HepG2 (cell line): ENCODE data around the gene RCOR1. TPM values are rescaled to one million over a fixed set of nuclear protein-coding genes. Genes with fewer than 3 reads are reported as not detected.

Experiments used
- ATF6 ChIP-seq: sonication (generic); formaldehyde crosslinking; conservative IDR thresholded peaks from 2 replicates; pipeline ENCODE4 v1.4.0; 2020; ENCODE audit warnings: missing genetic modification reagents
- ATRX ChIP-seq: sonication (generic); formaldehyde crosslinking; IDR thresholded peaks from 2 replicates; pipeline ENCODE4 v1.4.0; 2020; ENCODE audit warnings: missing genetic modification reagents, borderline replicate concordance
- CENPX ChIP-seq: sonication (generic); formaldehyde crosslinking; IDR thresholded peaks from 2 replicates; pipeline ENCODE4 v1.9.0; 2021; ENCODE audit warnings: mild to moderate bottlenecking, missing genetic modification reagents, moderate library complexity
- CHD2 ChIP-seq: IDR thresholded peaks from 2 replicates; pipeline ENCODE4 v1.6.1; 2011; ENCODE audit warnings: low read depth, low read length, improper control_type of control experiment
- DMTF1 ChIP-seq: sonication (generic); formaldehyde crosslinking; IDR thresholded peaks from 2 replicates; pipeline ENCODE4 v1.4.0; 2020; ENCODE audit warnings: mild to moderate bottlenecking, missing genetic modification reagents
- ESRRA ChIP-seq: sonication (generic); formaldehyde crosslinking; IDR thresholded peaks from 2 replicates; pipeline ENCODE4 v1.5.1; 2020; ENCODE audit warnings: mild to moderate bottlenecking, low read depth, missing genetic modification reagents
- GABPB1 ChIP-seq: IDR thresholded peaks from 2 replicates; pipeline ENCODE4 v1.6.1; 2016; ENCODE audit warnings: mild to moderate bottlenecking, missing genetic modification reagents, moderate library complexity, missing compliant biosample characterization
- MAFG ChIP-seq: sonication (generic); formaldehyde crosslinking; IDR thresholded peaks from 2 replicates; pipeline ENCODE4 v1.5.1; 2020; ENCODE audit warnings: mild to moderate bottlenecking, missing genetic modification reagents
- MEF2D ChIP-seq: sonication (generic); formaldehyde crosslinking; IDR thresholded peaks from 2 replicates; pipeline ENCODE4 v1.5.1; 2020; ENCODE audit warnings: mild to moderate bottlenecking, missing genetic modification reagents
- MTERF4 ChIP-seq: sonication (generic); formaldehyde crosslinking; IDR thresholded peaks from 2 replicates; pipeline ENCODE4 v1.8.0; 2023; ENCODE audit warnings: mild to moderate bottlenecking, missing genetic modification reagents
- MYPOP ChIP-seq: sonication (generic); formaldehyde crosslinking; IDR thresholded peaks from 2 replicates; pipeline ENCODE4 v1.8.1; 2023; ENCODE audit warnings: mild to moderate bottlenecking, moderate library complexity, missing genetic modification reagents
- PHF20 ChIP-seq: sonication (generic); formaldehyde crosslinking; IDR thresholded peaks from 2 replicates; pipeline ENCODE4 v1.5.0; 2020; ENCODE audit warnings: mild to moderate bottlenecking, missing genetic modification reagents
- SMARCE1 ChIP-seq: fragments of 450-650 bp; IDR thresholded peaks from 2 replicates; pipeline ENCODE4 v1.6.1; 2017; ENCODE audit warnings: borderline replicate concordance
- SOX5 ChIP-seq: IDR thresholded peaks from 2 replicates; pipeline ENCODE4 v1.6.1; 2016; ENCODE audit warnings: borderline replicate concordance
- SRSF9 ChIP-seq: fragments of 200-400 bp; formaldehyde crosslinking; IDR thresholded peaks from 2 replicates; pipeline ENCODE4 v1.6.1; 2018; ENCODE audit warnings: borderline replicate concordance, mild to moderate bottlenecking, low read depth, low read length; ENCODE audit not compliant: insufficient read depth, poor library complexity, severe bottlenecking
- THYN1 ChIP-seq: sonication (generic); formaldehyde crosslinking; IDR thresholded peaks from 2 replicates; pipeline ENCODE4 v1.8.1; 2023; ENCODE audit warnings: low read depth, mild to moderate bottlenecking, moderate library complexity, missing genetic modification reagents, borderline replicate concordance
- ZBTB4 ChIP-seq: sonication (generic); formaldehyde crosslinking; IDR thresholded peaks from 2 replicates; pipeline ENCODE4 v1.4.0; 2020; ENCODE audit warnings: missing genetic modification reagents, mild to moderate bottlenecking, borderline replicate concordance
- ZNF230 ChIP-seq: sonication (generic); formaldehyde crosslinking; IDR thresholded peaks from 2 replicates; pipeline ENCODE4 v1.4.0; 2020; ENCODE audit warnings: mild to moderate bottlenecking, missing genetic modification reagents
- ZNF496 ChIP-seq: sonication (generic); formaldehyde crosslinking; IDR thresholded peaks from 2 replicates; pipeline ENCODE4 v1.8.1; 2023; ENCODE audit warnings: mild to moderate bottlenecking, moderate library complexity, missing genetic modification reagents; ENCODE audit not compliant: insufficient replicate concordance
- ZNF605 ChIP-seq: sonication (generic); formaldehyde crosslinking; IDR thresholded peaks from 2 replicates; pipeline ENCODE4 v1.8.0; 2022; ENCODE audit warnings: mild to moderate bottlenecking, missing genetic modification reagents
- ZSCAN22 ChIP-seq: sonication (generic); formaldehyde crosslinking; IDR thresholded peaks from 2 replicates; pipeline ENCODE4 v1.4.0; 2020; ENCODE audit warnings: mild to moderate bottlenecking, missing genetic modification reagents
- polyA plus RNA-seq, 8 experiments: library from polyadenylated mRNA; depleted of rRNA in 3 of 8; stranded (reverse) in 7 of 8; unstranded in 1 of 8; fragments of >200 nt; fragmentation: Illumina TruSeq in 4 of 8; extraction: Trizol in 4 of 8; gene quantifications; 2 replicates each; pipeline versions ENCODE4 v1.2.1 to v1.2.3, GENCODE V29; 2011 to 2016; ENCODE audit warnings: low read depth in 4 of 8, missing spikeins in 1 of 8, mixed read lengths in 1 of 8; ENCODE audit not compliant: insufficient read depth in 1 of 8
- total RNA-seq, 5 experiments: library from RNA; depleted of rRNA; stranded (reverse); fragments of >200 nt; fragmentation: Illumina TruSeq; extraction: Trizol; gene quantifications; 2 replicates each; pipeline ENCODE4 v1.2.3, GENCODE V29; 2016; ENCODE audit warnings: low read depth in 1 of 5

RCOR1 gene
- total and polyA plus RNA-seq, 2 of the 13 experiments (the other 11 are each of a cell fraction or from before 2014, with no cell fraction given): 10.2 to 11.1 TPM

GRCh38 chr14:102590667-102591099 lies 1.8 kb upstream of the RCOR1 start (continued):
- TF ChIP-seq ATF6 (CRISPR knock-in tag): no peak
- no peak for TF ChIP-seq MTERF4 (CRISPR knock-in tag)
- TF ChIP-seq ZSCAN22 (CRISPR knock-in tag): no peak
- no peak for TF ChIP-seq PHF20 (CRISPR knock-in tag)
- TF ChIP-seq ATRX (CRISPR knock-in tag): no peak
- no peak for TF ChIP-seq CHD2
- TF ChIP-seq ZNF605 (CRISPR knock-in tag): peak; percentile 50
- TF ChIP-seq ZBTB4: no peak
- TF ChIP-seq THYN1 (CRISPR knock-in tag): no peak
- TF ChIP-seq MAFG (CRISPR knock-in tag): no peak
- TF ChIP-seq CENPX (CRISPR knock-in tag): no peak
- TF ChIP-seq MEF2D (CRISPR knock-in tag): no peak
- peak; percentile 76; the same call in 1 of the 2 replicates for TF ChIP-seq ESRRA (CRISPR knock-in tag)
- TF ChIP-seq SRSF9: no peak
- peak; percentile 55; the same call in 1 of the 2 replicates for TF ChIP-seq SOX5
- TF ChIP-seq MYPOP (CRISPR knock-in tag): no peak
- no peak for TF ChIP-seq ZNF496
- peak; percentile 47 for TF ChIP-seq GABPB1 (CRISPR knock-in tag)
- no peak for TF ChIP-seq SMARCE1
- TF ChIP-seq DMTF1 (CRISPR knock-in tag): no peak
- no peak for TF ChIP-seq ZNF230 (CRISPR knock-in tag)
